Left lung (tissue), 10 donors: ENCODE data around the gene MMADHC. TPM values are rescaled to one million over a fixed set of nuclear protein-coding genes. Genes with fewer than 3 reads are reported as not detected.
A peak's percentile ranks its signal among the peaks of the same experiment; 100 is the strongest.

Experiments used
- ATAC-seq: fragments of 200-7000 bp; cut with Tn5 transposase; one replicate; pipeline ENCODE4 v1.9.1; 2020; ENCODE audit warnings: moderate library complexity
- DNase-seq, 4 donors: peaks; one replicate each; pipeline ENCODE4 v3.0.0-alpha.2; 2013 to 2020
- H3K27ac ChIP-seq, 2 donors: fragments of 200-600 bp; sonication (generic) in 1 of 2; one replicate each; pipeline versions ENCODE4 v1.5.0 to v1.8.0; 2020 to 2021
- H3K27me3 ChIP-seq, 2 donors: fragments of 200-600 bp; sonication (generic) in 1 of 2; one replicate each; pipeline versions ENCODE4 v1.5.0 to v1.8.0; 2020 to 2021
- H3K36me3 ChIP-seq, 2 donors: fragments of 200-600 bp; sonication (generic) in 1 of 2; one replicate each; pipeline versions ENCODE4 v1.5.0 to v1.8.0; 2020 to 2021
- H3K4me1 ChIP-seq, 2 donors: fragments of 200-600 bp; one replicate each; pipeline ENCODE4 v1.8.0; 2021
- H3K4me3 ChIP-seq, 2 donors: fragments of 200-600 bp; sonication (generic) in 1 of 2; one replicate each; pipeline versions ENCODE4 v1.5.0 to v1.8.0; 2020 to 2021; ENCODE audit warnings: mild to moderate bottlenecking in 1 of 2
- H3K9me3 ChIP-seq, 2 donors: fragments of 200-600 bp; sonication (generic) in 1 of 2; one replicate each; pipeline versions ENCODE4 v1.5.0 to v1.8.0; 2020 to 2021
- intact Hi-C, 2 donors: fragments of 100-400 bp; cut with DNase I; formaldehyde crosslinking; loops; one replicate each; pipeline versions ENCODE4 v1.11.2 to v1.14.2; 2022
- polyA plus RNA-seq, 6 donors: library from polyadenylated mRNA; unstranded; fragments of 120-200 nt; gene quantifications; one replicate each; pipeline ENCODE4 v1.2.1, GENCODE V29; 2013; ENCODE audit not compliant: insufficient read length in 6 of 6
- total RNA-seq, 2 donors: library from RNA; stranded (reverse); fragmentation: NEBNext Ultra II Directional; extraction: Animal tissue kit (Norgen Biotek cat#: 25700); gene quantifications; one replicate each; pipeline ENCODE4 v1.2.1, GENCODE V29; 2021
- TF ChIP-seq, protein P1 (sequence below), 2 donors: fragments of 200-600 bp; sonication (generic) in 1 of 2; IDR thresholded peaks; one replicate each; pipeline versions ENCODE4 v1.5.0 to v1.8.0; 2021; ENCODE audit warnings: antibody characterized with exemption in 2 of 2
- donor health status: DM: no; HTN: yes; CAD: no.
- donor health status: DM: no; HTN: no; CAD: no.

Gene MMADHC
- total and polyA plus RNA-seq, 8 donors = 80.1 to 131 (median 111) TPM

DNA sequence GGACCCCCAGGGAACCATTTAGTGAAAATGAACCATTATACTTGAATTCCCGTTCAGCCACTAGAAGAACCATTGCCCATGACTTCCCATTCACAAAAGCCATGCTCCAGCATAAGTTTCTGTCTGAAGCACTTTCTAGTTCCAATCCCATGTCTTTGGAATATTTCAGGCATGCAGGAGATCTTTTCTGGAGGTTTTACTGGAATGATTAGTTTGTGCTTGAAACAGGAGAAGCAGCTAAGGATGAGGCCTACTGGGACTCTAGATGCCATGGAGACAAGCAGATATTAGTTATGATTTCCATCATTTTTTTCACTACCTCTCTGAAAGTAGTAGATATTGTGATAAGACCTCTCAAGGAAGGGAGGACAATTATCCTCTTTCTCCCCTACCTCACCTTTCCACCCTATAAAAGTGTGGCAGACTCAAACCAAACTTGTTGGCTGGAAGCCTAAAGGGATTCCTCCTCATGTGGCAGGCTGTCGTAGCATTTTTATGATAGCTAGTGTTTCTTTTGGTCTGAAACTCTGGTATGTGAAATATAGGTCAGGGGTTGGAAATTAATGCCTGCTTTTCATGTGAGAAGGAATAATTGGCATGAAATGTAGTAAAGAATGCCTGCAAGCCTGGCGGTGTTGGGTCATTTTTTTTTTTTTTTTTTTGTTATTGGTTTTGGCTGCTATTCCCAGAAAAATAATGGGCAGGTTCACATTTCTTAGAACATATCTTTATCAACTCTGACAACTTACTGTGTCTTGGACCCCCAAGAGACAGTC, 29.3 kb upstream of the MMADHC start:
- no peaks in the 10 kb centered on the region for H3K9me3 ChIP-seq
- no peaks in the 10 kb centered on the region for H3K4me1 ChIP-seq
- TF ChIP-seq, protein P1, sequence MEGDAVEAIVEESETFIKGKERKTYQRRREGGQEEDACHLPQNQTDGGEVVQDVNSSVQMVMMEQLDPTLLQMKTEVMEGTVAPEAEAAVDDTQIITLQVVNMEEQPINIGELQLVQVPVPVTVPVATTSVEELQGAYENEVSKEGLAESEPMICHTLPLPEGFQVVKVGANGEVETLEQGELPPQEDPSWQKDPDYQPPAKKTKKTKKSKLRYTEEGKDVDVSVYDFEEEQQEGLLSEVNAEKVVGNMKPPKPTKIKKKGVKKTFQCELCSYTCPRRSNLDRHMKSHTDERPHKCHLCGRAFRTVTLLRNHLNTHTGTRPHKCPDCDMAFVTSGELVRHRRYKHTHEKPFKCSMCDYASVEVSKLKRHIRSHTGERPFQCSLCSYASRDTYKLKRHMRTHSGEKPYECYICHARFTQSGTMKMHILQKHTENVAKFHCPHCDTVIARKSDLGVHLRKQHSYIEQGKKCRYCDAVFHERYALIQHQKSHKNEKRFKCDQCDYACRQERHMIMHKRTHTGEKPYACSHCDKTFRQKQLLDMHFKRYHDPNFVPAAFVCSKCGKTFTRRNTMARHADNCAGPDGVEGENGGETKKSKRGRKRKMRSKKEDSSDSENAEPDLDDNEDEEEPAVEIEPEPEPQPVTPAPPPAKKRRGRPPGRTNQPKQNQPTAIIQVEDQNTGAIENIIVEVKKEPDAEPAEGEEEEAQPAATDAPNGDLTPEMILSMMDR (IDR thresholded peaks at IDR 0.05) = no peak
- no peak overlapping the region for H3K27ac ChIP-seq
- no peaks in the 10 kb centered on the region for H3K27me3 ChIP-seq
- intact Hi-C loops = no loop called here
- no peaks in the 10 kb centered on the region for H3K36me3 ChIP-seq
- DNase-seq (no peak), ATAC-seq (no peak)
- no peak overlapping the region for H3K4me3 ChIP-seq

DNA sequence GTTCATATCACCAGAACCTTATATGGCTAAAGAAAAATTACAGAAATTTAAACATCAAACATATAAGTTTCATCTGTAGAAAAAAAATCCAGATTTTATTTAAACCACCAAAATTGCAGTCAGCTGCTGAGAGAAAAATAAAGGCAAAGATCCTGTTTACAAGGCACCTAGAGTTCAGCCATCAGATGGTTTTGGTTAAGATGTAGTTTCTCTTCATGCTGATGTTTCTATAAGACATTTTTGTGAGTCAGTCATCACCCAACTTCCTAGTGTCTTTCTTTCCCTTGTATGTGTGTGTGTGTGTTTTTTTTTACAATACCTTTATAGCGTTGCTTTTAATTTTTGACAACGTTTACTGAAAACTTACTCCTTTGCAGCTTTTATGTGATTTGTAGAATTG, 26.1 kb upstream of the MMADHC start:
- no peak for ATAC-seq
- TF ChIP-seq, protein P1 (IDR thresholded peaks at IDR 0.05) = no peak
- intact Hi-C loops = no loop called here
- DNase-seq = no peak
- H3K36me3 ChIP-seq = no peaks in the 10 kb centered on the region
- no peak overlapping the region for H3K27ac ChIP-seq
- no peaks in the 10 kb centered on the region for H3K4me1 ChIP-seq
- H3K9me3 ChIP-seq = no peaks in the 10 kb centered on the region
- no peaks in the 10 kb centered on the region for H3K27me3 ChIP-seq
- H3K4me3 ChIP-seq = no peak overlapping the region

DNA sequence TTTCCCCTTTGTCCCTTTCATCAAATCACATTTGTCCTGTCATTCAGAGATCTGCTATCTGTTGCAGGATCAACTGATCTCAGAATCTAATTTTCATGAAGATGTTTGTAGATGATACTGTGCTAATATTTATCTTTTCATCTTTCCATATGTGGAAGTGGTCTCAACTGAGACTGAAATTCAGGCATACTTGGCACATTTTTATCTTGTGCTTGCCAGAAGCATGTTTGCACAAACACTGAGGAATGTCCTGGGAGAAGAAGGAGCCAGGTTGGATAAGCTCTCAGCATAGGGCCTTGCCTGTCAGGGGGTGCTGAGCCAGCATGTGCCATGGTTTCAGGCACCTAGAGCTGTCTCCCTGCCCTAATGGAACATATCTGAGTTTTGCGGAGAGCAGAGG, 24.5 kb upstream of the MMADHC start:
- DNase-seq (peak in 1 of 4 donors; percentile 28), ATAC-seq (peak; percentile 89)
- TF ChIP-seq, protein P1 (IDR thresholded peaks at IDR 0.05) = no peak
- intact Hi-C loops = no loop called here
- Histone ChIP-seq H3K4me1 (no peaks in the 10 kb centered on the region), H3K9me3 (no peaks in the 10 kb centered on the region), H3K36me3 (no peaks in the 10 kb centered on the region), H3K27me3 (no peaks in the 10 kb centered on the region), H3K27ac (no peak overlapping the region), H3K4me3 (no peak overlapping the region)

DNA sequence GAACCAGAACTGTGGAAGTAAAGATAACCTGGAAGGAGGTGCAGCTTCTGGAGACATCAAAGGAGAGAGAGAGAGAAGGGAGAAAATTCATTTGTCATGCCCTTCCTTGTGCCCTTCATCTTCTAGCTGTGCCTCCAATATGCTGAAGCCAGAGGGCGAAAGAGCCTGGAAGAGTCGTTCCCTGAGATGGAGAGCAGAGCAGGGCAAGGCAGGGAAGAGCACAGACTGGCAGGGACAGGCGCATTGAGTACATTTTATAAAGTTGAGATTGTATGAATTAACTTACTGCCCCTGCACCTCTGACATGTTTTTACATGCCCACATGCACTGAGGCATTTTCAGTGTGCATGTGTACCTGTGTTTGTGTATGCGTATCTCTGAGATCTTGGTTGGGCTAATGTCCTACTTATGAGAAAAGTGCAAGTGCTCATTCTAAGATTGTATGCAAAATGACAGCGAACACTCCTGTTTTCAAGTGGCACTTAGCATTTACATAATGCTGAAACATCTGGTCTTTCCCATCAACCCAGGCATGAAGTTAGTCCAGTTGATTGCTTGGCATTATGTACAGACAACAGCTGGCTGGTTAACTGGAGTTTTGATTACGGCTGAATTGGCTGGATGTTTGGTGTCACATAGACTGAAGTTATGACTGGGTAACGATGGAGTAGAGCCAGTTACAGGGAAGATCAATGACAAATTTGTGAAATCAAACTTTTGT, 23.7 kb upstream of the MMADHC start:
- DNase-seq = peak in 2 of 4 donors; percentile 26 to 42
- intact Hi-C loops = no loop called here
- Histone ChIP-seq H3K27ac (no peak overlapping the region), H3K4me3 (no peak overlapping the region), H3K27me3 (no peaks in the 10 kb centered on the region), H3K36me3 (no peaks in the 10 kb centered on the region), H3K9me3 (no peaks in the 10 kb centered on the region), H3K4me1 (no peaks in the 10 kb centered on the region)
- peak; percentile 70 for ATAC-seq
- TF ChIP-seq, protein P1 (IDR thresholded peaks at IDR 0.05) = no peak

DNA sequence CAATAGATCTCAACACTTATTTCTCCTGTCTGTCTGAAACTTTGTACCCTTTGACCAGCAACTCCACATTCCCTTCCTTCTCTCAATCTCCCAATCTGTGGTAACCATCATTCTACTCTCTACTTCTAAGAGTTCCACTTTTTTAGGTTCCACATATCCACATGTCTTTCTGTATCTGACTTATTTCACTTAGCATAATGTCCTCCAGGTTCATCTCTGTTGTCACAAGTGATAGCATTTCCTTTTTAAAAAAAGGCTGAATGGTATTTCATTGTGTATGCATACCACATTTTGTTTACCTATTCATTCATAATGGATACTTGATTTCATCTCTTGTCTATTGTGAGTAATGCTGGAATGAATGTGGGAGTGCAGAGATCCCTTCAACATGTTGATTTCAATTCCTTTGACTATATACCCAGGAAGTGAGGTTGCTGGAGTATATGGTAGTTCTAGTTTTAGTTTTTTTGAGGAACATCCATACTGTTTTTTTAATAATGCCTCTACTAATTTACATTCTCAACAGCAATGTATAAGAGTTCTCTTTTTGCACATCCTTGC, 18.8 kb upstream of the MMADHC start:
- Histone ChIP-seq H3K4me3 (no peak overlapping the region), H3K27me3 (no peaks in the 10 kb centered on the region), H3K27ac (no peak overlapping the region), H3K9me3 (no peaks in the 10 kb centered on the region), H3K36me3 (no peaks in the 10 kb centered on the region), H3K4me1 (no peaks in the 10 kb centered on the region)
- DNase-seq = no peak
- no peak for ATAC-seq
- TF ChIP-seq, protein P1 (IDR thresholded peaks at IDR 0.05) = no peak
- intact Hi-C loops = no loop called here
